Loucy (cell line): ENCODE results near the gene TLE7.

ENCODE experiments used
- CTCF ChIP-seq: fragments of 200-600 bp; sonication (generic); conservative IDR thresholded peaks from 2 replicates; pipeline ENCODE4 v1.5.1; 2014; ENCODE audit warnings: mild to moderate bottlenecking, antibody characterized with exemption, low read length
- EZH2phosphoT487 ChIP-seq: fragments of 200-600 bp; IDR thresholded peaks from 2 replicates; pipeline ENCODE4 v1.6.1; 2018; ENCODE audit warnings: antibody characterized with exemption, mild to moderate bottlenecking, moderate library complexity, borderline replicate concordance

GRCh38 chr16:71443714-71444113 is 1.9 kb upstream of the TLE7 start:
- no peak for TF ChIP-seq CTCF
- TF ChIP-seq EZH2phosphoT487 = no peak
